Measurements from ENCODE around the gene AHCYL2.

- no peak for TF ChIP-seq POLR2A (IDR thresholded peaks at IDR 0.05)
- TF ChIP-seq, protein P1, sequence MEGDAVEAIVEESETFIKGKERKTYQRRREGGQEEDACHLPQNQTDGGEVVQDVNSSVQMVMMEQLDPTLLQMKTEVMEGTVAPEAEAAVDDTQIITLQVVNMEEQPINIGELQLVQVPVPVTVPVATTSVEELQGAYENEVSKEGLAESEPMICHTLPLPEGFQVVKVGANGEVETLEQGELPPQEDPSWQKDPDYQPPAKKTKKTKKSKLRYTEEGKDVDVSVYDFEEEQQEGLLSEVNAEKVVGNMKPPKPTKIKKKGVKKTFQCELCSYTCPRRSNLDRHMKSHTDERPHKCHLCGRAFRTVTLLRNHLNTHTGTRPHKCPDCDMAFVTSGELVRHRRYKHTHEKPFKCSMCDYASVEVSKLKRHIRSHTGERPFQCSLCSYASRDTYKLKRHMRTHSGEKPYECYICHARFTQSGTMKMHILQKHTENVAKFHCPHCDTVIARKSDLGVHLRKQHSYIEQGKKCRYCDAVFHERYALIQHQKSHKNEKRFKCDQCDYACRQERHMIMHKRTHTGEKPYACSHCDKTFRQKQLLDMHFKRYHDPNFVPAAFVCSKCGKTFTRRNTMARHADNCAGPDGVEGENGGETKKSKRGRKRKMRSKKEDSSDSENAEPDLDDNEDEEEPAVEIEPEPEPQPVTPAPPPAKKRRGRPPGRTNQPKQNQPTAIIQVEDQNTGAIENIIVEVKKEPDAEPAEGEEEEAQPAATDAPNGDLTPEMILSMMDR (IDR thresholded peaks at IDR 0.05): no peak
Measured at GRCh38 chr7:129465080-129465479, 240.2 kb downstream of the AHCYL2 start.

Measured in adrenal gland (tissue), 5 donors.